Ishikawa (cell line): Measurements from ENCODE around the gene DCBLD2.
A peak's percentile ranks its signal among the peaks of the same experiment; 100 is the strongest.

ENCODE experiments used
- CEBPB ChIP-seq: IDR thresholded peaks from 2 replicates; pipeline ENCODE4 v1.6.1; 2012
- CREB1 ChIP-seq: IDR thresholded peaks from 2 replicates; pipeline ENCODE4 v1.6.1; 2012; ENCODE audit warnings: low read depth
- EGR1 ChIP-seq: IDR thresholded peaks from 2 replicates; pipeline ENCODE4 v1.6.1; 2012
- EP300 ChIP-seq: IDR thresholded peaks from 2 replicates; pipeline ENCODE4 v1.6.1; 2012; ENCODE audit warnings: borderline replicate concordance
- FOXM1 ChIP-seq: IDR thresholded peaks from 2 replicates; pipeline ENCODE4 v1.6.1; 2012; ENCODE audit warnings: low read depth, borderline replicate concordance
- NFIC ChIP-seq: IDR thresholded peaks from 2 replicates; pipeline ENCODE4 v1.6.1; 2012
- RAD21 ChIP-seq: IDR thresholded peaks from 2 replicates; pipeline ENCODE4 v1.6.1; 2012; ENCODE audit warnings: low read depth
- TAF1 ChIP-seq: IDR thresholded peaks from 2 replicates; pipeline ENCODE4 v1.6.1; 2012; ENCODE audit warnings: low read depth, mild to moderate bottlenecking
- TCF12 ChIP-seq: IDR thresholded peaks from 2 replicates; pipeline ENCODE4 v1.6.1; 2012; ENCODE audit warnings: low read depth
- TEAD4 ChIP-seq: IDR thresholded peaks from 2 replicates; pipeline ENCODE4 v1.6.1; 2012
- YY1 ChIP-seq: IDR thresholded peaks from 2 replicates; pipeline ENCODE4 v1.6.1; 2012; ENCODE audit warnings: low read depth
- ZBTB7A ChIP-seq: IDR thresholded peaks from 2 replicates; pipeline ENCODE4 v1.6.1; 2012; ENCODE audit warnings: low read depth
- TF ChIP-seq, protein P1 (sequence below): IDR thresholded peaks from 2 replicates; pipeline ENCODE4 v1.6.1; 2012
- TF ChIP-seq, protein P2 (sequence below): IDR thresholded peaks from 2 replicates; pipeline ENCODE4 v1.6.1; 2012; ENCODE audit warnings: low read depth, mild to moderate bottlenecking
- TF ChIP-seq, protein P3 (sequence below): IDR thresholded peaks from 2 replicates; pipeline ENCODE4 v1.6.1; 2012

DCBLD2 gene

DNA sequence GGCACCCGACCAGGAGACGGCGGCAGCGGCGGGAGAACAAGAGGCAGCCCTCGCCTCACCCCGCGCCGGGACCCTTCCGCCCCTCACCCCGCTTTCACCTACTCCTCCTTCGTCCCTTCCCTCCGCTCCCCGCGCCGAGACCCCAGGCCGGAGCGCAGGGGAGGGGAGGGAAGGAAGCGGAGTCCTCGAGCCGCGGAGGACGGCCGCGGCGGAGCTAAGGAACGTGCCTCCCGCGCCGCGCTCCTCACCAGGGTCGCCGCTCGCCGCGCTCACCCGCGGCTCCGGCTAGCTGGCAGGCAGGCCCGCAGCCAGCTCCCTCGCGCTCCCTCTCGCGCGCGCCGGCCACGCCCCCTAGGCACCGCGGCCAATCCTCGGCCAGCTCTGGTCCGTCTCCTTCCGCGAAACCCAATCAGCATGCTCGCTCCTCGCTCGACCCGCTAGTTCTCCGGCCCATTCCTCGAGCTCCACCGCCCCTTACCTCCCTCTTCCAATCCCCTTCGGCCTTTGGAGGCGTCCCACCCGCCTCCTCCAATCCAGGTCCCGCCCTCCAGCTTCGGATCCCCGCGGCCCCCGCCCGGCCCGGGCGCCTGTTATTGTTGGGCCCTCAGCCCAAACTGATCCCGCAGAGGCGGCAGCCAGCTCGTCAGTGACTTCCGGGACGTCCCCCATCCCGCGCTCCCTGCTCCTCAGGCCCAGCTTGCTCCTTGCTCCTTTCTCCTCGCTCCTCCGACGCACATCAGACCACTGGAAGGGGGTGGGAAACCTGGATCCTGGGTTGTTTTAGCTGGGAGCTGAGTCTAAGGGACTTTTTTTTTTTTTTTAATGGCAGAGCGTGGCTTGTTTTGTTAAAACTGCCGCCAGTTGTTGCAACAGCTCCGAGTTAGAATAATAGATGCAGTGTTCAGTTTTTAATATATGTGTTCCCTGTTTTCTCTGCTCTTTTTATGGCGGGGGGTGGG is at the start of gene DCBLD2:
TSS of gene DCBLD2 (minus strand) at position 304 of the 959 bp plus-strand sequence. CDS start 369 bp downstream, outside the sequence.
- TF ChIP-seq TAF1 (peak; percentile 86), YY1 (no peak), NFIC (peak; percentile 41; the same call in 1 of the 2 replicates)
- TF ChIP-seq, protein P1, sequence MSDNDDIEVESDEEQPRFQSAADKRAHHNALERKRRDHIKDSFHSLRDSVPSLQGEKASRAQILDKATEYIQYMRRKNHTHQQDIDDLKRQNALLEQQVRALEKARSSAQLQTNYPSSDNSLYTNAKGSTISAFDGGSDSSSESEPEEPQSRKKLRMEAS: peak; percentile 63

DNA sequence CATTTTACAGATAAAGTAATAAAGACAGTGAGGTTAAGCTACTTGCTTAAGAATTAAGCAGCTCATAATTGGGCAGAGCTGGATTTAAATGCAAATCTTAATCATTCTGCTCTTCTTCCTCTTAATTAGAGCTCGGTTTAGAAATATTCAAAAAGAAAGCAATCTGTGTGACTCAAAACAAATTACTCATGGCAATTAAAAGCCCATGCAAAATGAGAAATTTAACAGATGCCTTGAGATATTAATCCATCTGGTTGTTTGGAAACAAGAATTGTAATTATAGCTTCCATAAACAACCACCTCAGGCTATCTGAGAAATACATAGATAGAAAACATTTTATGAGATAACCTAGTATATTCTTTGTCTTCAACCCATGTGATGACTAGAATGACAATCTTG is 44.2 kb upstream of the DCBLD2 start:
- TF ChIP-seq TEAD4: no peak
- no peak for TF ChIP-seq EGR1
- TF ChIP-seq ZBTB7A: no peak
- TF ChIP-seq NFIC: no peak
- TF ChIP-seq CREB1: no peak
- TF ChIP-seq TAF1: no peak
- no peak for TF ChIP-seq TCF12
- no peak for TF ChIP-seq EP300
- TF ChIP-seq RAD21: no peak
- no peak for TF ChIP-seq FOXM1
- TF ChIP-seq, protein P1: no peak
- no peak for TF ChIP-seq YY1
- TF ChIP-seq, protein P2, sequence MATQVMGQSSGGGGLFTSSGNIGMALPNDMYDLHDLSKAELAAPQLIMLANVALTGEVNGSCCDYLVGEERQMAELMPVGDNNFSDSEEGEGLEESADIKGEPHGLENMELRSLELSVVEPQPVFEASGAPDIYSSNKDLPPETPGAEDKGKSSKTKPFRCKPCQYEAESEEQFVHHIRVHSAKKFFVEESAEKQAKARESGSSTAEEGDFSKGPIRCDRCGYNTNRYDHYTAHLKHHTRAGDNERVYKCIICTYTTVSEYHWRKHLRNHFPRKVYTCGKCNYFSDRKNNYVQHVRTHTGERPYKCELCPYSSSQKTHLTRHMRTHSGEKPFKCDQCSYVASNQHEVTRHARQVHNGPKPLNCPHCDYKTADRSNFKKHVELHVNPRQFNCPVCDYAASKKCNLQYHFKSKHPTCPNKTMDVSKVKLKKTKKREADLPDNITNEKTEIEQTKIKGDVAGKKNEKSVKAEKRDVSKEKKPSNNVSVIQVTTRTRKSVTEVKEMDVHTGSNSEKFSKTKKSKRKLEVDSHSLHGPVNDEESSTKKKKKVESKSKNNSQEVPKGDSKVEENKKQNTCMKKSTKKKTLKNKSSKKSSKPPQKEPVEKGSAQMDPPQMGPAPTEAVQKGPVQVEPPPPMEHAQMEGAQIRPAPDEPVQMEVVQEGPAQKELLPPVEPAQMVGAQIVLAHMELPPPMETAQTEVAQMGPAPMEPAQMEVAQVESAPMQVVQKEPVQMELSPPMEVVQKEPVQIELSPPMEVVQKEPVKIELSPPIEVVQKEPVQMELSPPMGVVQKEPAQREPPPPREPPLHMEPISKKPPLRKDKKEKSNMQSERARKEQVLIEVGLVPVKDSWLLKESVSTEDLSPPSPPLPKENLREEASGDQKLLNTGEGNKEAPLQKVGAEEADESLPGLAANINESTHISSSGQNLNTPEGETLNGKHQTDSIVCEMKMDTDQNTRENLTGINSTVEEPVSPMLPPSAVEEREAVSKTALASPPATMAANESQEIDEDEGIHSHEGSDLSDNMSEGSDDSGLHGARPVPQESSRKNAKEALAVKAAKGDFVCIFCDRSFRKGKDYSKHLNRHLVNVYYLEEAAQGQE: no peak

DNA sequence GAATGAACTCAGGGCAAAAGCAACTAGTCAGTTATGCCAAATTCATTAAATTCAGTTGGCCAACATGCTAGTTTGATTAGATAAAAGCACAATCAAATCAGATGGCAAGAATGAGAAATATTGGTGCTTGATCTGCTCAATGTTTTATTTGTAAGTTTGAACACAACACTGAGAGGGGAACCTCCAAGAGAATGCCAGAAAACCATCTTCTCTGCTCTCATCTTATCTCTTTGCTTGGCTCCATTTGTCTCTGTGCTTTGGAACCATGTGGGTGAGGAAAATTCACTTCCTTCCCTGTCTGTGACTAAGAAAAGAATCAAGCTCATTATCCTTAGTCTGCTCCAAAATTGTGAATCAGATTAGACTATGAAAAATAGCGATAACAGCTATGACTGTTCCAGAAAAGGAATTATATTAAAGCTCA is 43.6 kb upstream of the DCBLD2 start:
- TF ChIP-seq, protein P2: no peak
- TF ChIP-seq YY1 (no peak), EP300 (no peak), TCF12 (no peak), CREB1 (no peak), CEBPB (no peak), FOXM1 (no peak), RAD21 (no peak), NFIC (no peak), TAF1 (no peak), TEAD4 (no peak), ZBTB7A (no peak), EGR1 (no peak)
- TF ChIP-seq, protein P3, sequence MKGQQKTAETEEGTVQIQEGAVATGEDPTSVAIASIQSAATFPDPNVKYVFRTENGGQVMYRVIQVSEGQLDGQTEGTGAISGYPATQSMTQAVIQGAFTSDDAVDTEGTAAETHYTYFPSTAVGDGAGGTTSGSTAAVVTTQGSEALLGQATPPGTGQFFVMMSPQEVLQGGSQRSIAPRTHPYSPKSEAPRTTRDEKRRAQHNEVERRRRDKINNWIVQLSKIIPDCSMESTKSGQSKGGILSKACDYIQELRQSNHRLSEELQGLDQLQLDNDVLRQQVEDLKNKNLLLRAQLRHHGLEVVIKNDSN: no peak
- TF ChIP-seq, protein P1: no peak

GRCh38 chr3:98930413-98930812 is 28.9 kb upstream of the DCBLD2 start:
- no peak for TF ChIP-seq EGR1
- TF ChIP-seq CEBPB: no peak
- no peak for TF ChIP-seq TAF1
- TF ChIP-seq FOXM1: no peak
- no peak for TF ChIP-seq TEAD4
- TF ChIP-seq, protein P1: no peak
- TF ChIP-seq, protein P3: no peak
- TF ChIP-seq NFIC: no peak
- TF ChIP-seq RAD21: no peak
- TF ChIP-seq CREB1: no peak
- no peak for TF ChIP-seq YY1
- TF ChIP-seq, protein P2: no peak
- no peak for TF ChIP-seq TCF12
- TF ChIP-seq ZBTB7A: no peak
- no peak for TF ChIP-seq EP300
